NT2/D1 (cell line): ENCODE data around the gene AHI1.

Source experiments
- SUZ12 ChIP-seq: IDR thresholded peaks from 2 replicates; pipeline ENCODE4 v1.6.1; 2011; ENCODE audit not compliant: insufficient read length, insufficient read depth; ENCODE audit errors: extremely low read depth
- YY1 ChIP-seq: IDR thresholded peaks from 2 replicates; pipeline ENCODE4 v1.6.1; 2011; ENCODE audit not compliant: insufficient read length, insufficient read depth
- ZNF274 ChIP-seq: IDR thresholded peaks from 2 replicates; pipeline ENCODE4 v1.6.1; 2011; ENCODE audit warnings: mild to moderate bottlenecking, low read depth, low read length

DNA sequence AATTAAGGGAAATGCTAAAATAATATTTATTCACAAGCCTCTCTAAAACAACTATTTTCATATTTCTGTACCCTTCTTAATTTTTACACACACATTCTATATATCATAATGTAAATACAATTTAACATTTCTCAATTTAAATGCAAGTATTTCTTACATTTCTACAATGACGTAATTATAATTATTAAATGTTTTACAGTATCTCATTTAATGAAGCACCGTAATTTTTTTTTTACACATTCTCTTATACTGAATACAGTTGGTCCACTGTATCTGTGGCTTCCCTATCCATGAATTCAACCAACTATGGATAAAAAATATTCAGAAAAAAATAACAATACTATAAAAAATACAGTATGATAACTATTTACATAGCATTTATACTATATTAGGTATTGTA is 85.7 kb downstream of the AHI1 start:
- TF ChIP-seq ZNF274 (no peak), YY1 (no peak), SUZ12 (no peak)
